Psoas muscle (tissue), 8 donors: ENCODE data around the gene POMT2. TPM values are rescaled to one million over a fixed set of nuclear protein-coding genes. Genes with fewer than 3 reads are reported as not detected.

Experiments used
- ATAC-seq, 4 donors: fragments of 200-7000 bp; cut with Tn5 transposase; one replicate each; pipeline ENCODE4 v1.9.1; 2020; ENCODE audit warnings: moderate library complexity in 3 of 4, mild to moderate bottlenecking in 2 of 4
- DNase-seq, 2 donors: peaks; one replicate each; pipeline ENCODE4 v3.0.0-alpha.2; 2020
- H3K27ac ChIP-seq: fragments of 200-600 bp; one replicate; pipeline ENCODE4 v1.8.0; 2022
- H3K27me3 ChIP-seq, 3 donors: fragments of 200-600 bp in 1 of 3; one replicate each; pipeline versions ENCODE4 v1.6.1 to v1.8.0; 2013 to 2022; ENCODE audit warnings: low read length in 2 of 3, mild to moderate bottlenecking in 2 of 3, moderate library complexity in 1 of 3; ENCODE audit not compliant: insufficient read depth in 3 of 3
- H3K36me3 ChIP-seq, 2 donors: fragments of 200-600 bp in 1 of 2; one replicate each; pipeline versions ENCODE4 v1.6.1 to v1.8.0; 2013 to 2022; ENCODE audit warnings: low read depth in 1 of 2, mild to moderate bottlenecking in 1 of 2, moderate library complexity in 1 of 2; ENCODE audit not compliant: insufficient read depth in 1 of 2
- H3K4me1 ChIP-seq: fragments of 200-600 bp; one replicate; pipeline ENCODE4 v1.8.0; 2022
- H3K4me3 ChIP-seq: fragments of 200-600 bp; one replicate; pipeline ENCODE4 v1.8.0; 2022; ENCODE audit warnings: mild to moderate bottlenecking
- H3K9me3 ChIP-seq: fragments of 200-600 bp; one replicate; pipeline ENCODE4 v1.8.0; 2022
- CTCF ChIP-seq: fragments of 200-600 bp; IDR thresholded peaks from one replicate; pipeline ENCODE4 v1.8.0; 2022; ENCODE audit warnings: antibody characterized with exemption
- WGBS, 3 donors: extraction: QIAGEN DNeasy Blood & Tissue Kit; methylation state at CpG; one replicate each; pipeline versions ENCODE4 v1.1.6 to v1.1.7; 2013; 5-methylcytosine and 5-hydroxymethylcytosine counted together
- intact Hi-C, 2 donors: fragments of 100-400 bp; cut with DNase I; formaldehyde crosslinking; loops; one replicate each; pipeline versions ENCODE4 v1.11.0 to v1.14.2; 2022
- polyA plus RNA-seq, 3 donors: library from polyadenylated mRNA; stranded (reverse); fragments of 200-250 nt; gene quantifications; one replicate each; pipeline ENCODE4 v1.2.3, GENCODE V29; 2013
- total RNA-seq, 4 donors: library from RNA; stranded (reverse); fragmentation: NEBNext Ultra II Directional in 2 of 4; extraction: Animal tissue kit (Norgen Biotek cat#: 25700) in 2 of 4; gene quantifications; one replicate each; pipeline versions ENCODE4 v1.2.1 to v1.2.4, GENCODE V29; 2021 to 2023
- donor health status: healthy with polysubstance abuse.
- donor health status: DM: no; HTN: no; CAD: no; lungs with moderate emphysema.
- donor health status: Bipolar disorder and iron deficiency.
- donor health status: healthy.
- donor health status: DM: yes; HTN: yes; CAD: no.
- donor health status: DM: no; HTN: no; CAD: no.
- donor health status: DM: no; HTN: no; CAD: no.
- donor health status: DM: yes; HTN: yes; CAD: no.

The POMT2 gene
- total and polyA plus RNA-seq, 7 donors, result 17.4 to 57.5 (median 29.2) TPM

DNA sequence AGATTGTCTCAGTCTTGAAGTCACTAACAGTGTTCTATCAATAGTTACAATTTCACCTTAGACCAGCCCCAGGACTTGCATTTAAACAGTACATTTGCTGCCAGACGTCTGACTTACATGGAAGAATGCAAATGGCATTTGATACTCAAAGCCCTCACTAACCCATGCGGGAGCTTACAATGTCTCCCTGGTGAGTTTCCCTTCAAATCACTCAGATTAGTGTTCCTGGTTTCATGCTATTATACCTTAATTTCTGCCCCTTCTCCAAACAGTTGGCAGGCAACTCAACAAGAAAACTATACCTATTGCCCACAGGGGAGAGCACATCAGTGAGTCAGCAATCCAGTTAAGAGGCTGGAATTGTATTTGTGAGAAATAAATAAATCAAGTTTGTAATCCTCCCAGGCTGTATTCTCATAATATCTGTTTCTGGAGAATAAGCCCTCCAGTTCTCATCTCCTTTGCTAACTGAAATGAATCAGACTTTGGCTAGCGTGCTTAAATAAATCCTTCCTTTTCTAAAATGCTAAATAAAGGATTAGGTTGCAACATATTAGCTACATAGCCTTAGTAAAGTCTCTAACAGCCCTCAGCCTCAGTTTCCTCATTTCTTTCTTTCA, 23.8 kb upstream of the POMT2 start:
- H3K27ac ChIP-seq, result no peak overlapping the region
- 59 to 76% (median 63%) methylated on average over 3 of the region's 3 CpGs for WGBS, 3 donors
- H3K27me3 ChIP-seq, result no peaks in the 10 kb centered on the region
- peaks cover 11% of the 10 kb centered on the region for H3K4me1 ChIP-seq
- no peak for TF ChIP-seq CTCF
- ATAC-seq (no peak), DNase-seq (no peak)
- H3K36me3 ChIP-seq, result peaks cover 0 to 35% of the 10 kb centered on the region in 2 donors
- H3K9me3 ChIP-seq, result no peaks in the 10 kb centered on the region
- no peak overlapping the region for H3K4me3 ChIP-seq
- intact Hi-C loops, result no loop called here

GRCh38 chr14:77343662-77344061, 23.0 kb upstream of the POMT2 start:
- no peak for DNase-seq
- WGBS, 3 donors, result 28 to 49% (median 30%) methylated on average over 2 of the region's 2 CpGs

DNA sequence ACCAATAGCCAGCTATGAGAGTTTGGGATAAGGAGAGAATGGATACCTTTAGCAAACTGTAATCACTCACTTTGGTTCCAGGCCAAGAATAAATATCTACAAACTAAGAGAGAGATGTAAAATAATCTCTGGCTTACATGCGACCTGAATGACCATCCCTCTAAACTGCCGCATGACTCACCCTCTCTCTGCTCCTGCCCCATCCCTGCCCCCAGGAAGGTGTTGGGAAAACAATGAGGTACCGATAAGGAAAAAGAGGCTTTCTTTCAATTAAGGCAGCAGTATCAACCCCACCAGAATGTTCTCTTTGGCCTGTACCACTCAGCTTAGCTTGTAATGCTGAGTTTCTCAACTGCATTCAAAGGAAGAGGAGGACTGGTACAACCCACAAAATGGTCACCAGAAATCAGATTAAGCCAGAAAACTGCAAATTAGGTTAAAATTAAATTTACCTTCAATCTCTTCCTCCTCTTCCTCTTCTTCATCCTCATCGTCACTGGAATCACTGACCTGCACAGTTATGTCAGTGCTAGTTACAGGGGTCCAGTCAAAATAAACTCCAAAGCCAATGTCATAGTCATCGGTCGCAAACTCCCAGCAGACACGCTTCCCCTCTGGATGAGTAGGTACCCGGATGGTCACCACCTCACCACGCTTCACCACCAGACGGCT, 22.2 kb upstream of the POMT2 start:
- peak in 1 of 4 donors; percentile 35 for ATAC-seq
- H3K27me3 ChIP-seq, result no peaks in the 10 kb centered on the region
- TF ChIP-seq CTCF, result no peak
- intact Hi-C loops, result no loop called here
- no peak overlapping the region for H3K27ac ChIP-seq
- WGBS, 3 donors, result 76 to 84% (median 82%) methylated on average over 10 of the region's 10 CpGs
- peaks cover 11% of the 10 kb centered on the region for H3K4me1 ChIP-seq
- no peak overlapping the region for H3K4me3 ChIP-seq
- no peaks in the 10 kb centered on the region for H3K9me3 ChIP-seq
- DNase-seq, result no peak
- peaks cover 0 to 41% of the 10 kb centered on the region in 2 donors for H3K36me3 ChIP-seq

More at GRCh38 chr14:77343662-77344061, 23.0 kb upstream of the POMT2 start:
- ATAC-seq, result no peak
- Histone ChIP-seq H3K36me3 (peaks cover 0 to 38% of the 10 kb centered on the region in 2 donors), H3K4me3 (no peak overlapping the region), H3K27me3 (no peaks in the 10 kb centered on the region), H3K27ac (no peak overlapping the region), H3K4me1 (peaks cover 11% of the 10 kb centered on the region), H3K9me3 (no peaks in the 10 kb centered on the region)
- intact Hi-C loops, result no loop called here
- TF ChIP-seq CTCF, result no peak

DNA sequence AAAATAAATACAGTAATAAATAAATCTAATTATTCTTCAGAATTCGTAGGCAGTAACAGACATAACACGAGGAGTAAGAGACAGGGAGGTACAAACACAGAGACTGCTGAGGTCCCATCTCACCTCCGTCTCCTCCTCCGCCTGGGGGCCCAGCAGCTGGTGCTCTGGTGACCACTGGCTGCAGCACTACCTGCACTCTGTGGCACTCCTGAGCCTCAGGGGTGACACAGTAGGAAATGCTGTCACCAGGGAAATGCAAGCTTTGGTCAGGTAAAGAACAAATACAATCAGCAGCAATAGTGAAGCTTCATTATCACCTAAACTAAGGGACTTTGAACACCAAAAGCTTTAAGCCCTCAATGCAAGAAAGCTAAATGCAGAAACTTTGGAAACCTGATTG, 19.7 kb upstream of the POMT2 start:
- intact Hi-C loops, result no loop called here
- no peak for TF ChIP-seq CTCF
- no peak for DNase-seq
- Histone ChIP-seq H3K36me3 (peaks cover 0 to 45% of the 10 kb centered on the region in 2 donors), H3K4me3 (no peak overlapping the region), H3K27ac (no peak overlapping the region), H3K9me3 (no peaks in the 10 kb centered on the region), H3K4me1 (peaks cover 11% of the 10 kb centered on the region), H3K27me3 (no peaks in the 10 kb centered on the region)
- no peak for ATAC-seq
- WGBS, 3 donors, result 82 to 93% (median 83%) methylated on average over 4 of the region's 4 CpGs
